HCT116 (cell line): ENCODE results near the gene VPS35L. TPM values are rescaled to one million over a fixed set of nuclear protein-coding genes. Genes with fewer than 3 reads are reported as not detected.

Experiments
- ATAC-seq: fragments of 200-7000 bp; cut with Tn5 transposase; 2 replicates; pipeline ENCODE4 v1.9.1; 2020; ENCODE audit warnings: mild to moderate bottlenecking, moderate library complexity
- BruUV-seq: library from RNA; stranded (reverse); fragments of 400-500 nt; replicated peaks from 2 replicates; lab custom pipeline; 2021; lab: Mats Ljungman, UMichigan
- CTCF ChIA-PET: fragments of 300-600 bp; sonication (Branson Sonifier 250); formaldehyde crosslinking; loops from one replicate; lab custom pipeline; 2021; ENCODE audit warnings: antibody characterized with exemption; lab: Charles Lee
- POLR2A ChIA-PET: fragments of 300-600, 350-600 bp; sonication (Branson Sonifier 250); formaldehyde crosslinking; loops from one replicate; lab custom pipeline; 2021; ENCODE audit warnings: antibody characterized with exemption; lab: Charles Lee
- RAD21 ChIA-PET, 2 experiments: fragments of 300-600 bp; sonication (Branson Sonifier 250); formaldehyde crosslinking; loops; one replicate each; lab custom pipeline; 2023; ENCODE audit warnings: low total read pairs in 2 of 2; ENCODE audit not compliant: uncharacterized antibody in 2 of 2, unreplicated experiment in 2 of 2, low non-redundant PET in 1 of 2; lab: Charles Lee
- DNase-seq: peaks from one replicate; pipeline ENCODE4 v3.0.0-alpha.2; 2010; ENCODE audit warnings: low read depth, low spot score
- H2AFZ ChIP-seq: fragments of 200-600 bp; shearing (Covaris generic), sonication (generic); 2 replicates; pipeline ENCODE4 v1.6.1; 2017; ENCODE audit warnings: low read depth, mixed run types, mixed read lengths, antibody characterized with exemption, low read length; ENCODE audit not compliant: poor library complexity, severe bottlenecking
- H3K27ac ChIP-seq: 2 replicates; pipeline ENCODE4 v1.5.1; 2012; ENCODE audit warnings: low read depth, low read length
- H3K27me3 ChIP-seq: fragments of 200-600 bp; sonication (generic); 2 replicates; pipeline ENCODE4 v1.6.1; 2016; ENCODE audit warnings: mixed run types, low read length, mixed read lengths; ENCODE audit not compliant: insufficient read depth
- H3K36me3 ChIP-seq, 2 experiments: fragments of 200-500 bp in 1 of 2; fragments of 200-600 bp in 1 of 2; sonication (Bioruptor generic) in 1 of 2; sonication (generic) in 1 of 2; 2 replicates each; pipeline versions ENCODE4 v1.5.1 to v1.6.1; 2014 to 2016; ENCODE audit warnings: low read length in 2 of 2, inconsistent platforms in 1 of 2, mixed read lengths in 1 of 2, mixed run types in 1 of 2; ENCODE audit not compliant: insufficient read depth in 2 of 2, control insufficient read depth in 1 of 2
- H3K4me1 ChIP-seq, 2 experiments: fragments of 200-600 bp in 1 of 2; sonication (generic) in 1 of 2; 2 replicates each; pipeline versions ENCODE4 v1.5.1 to v1.6.1; 2012 to 2017; ENCODE audit warnings: low read length in 2 of 2, inconsistent platforms in 1 of 2, mild to moderate bottlenecking in 1 of 2, mixed read lengths in 1 of 2, mixed run types in 1 of 2, moderate library complexity in 1 of 2; ENCODE audit not compliant: insufficient read depth in 2 of 2, control insufficient read depth in 1 of 2
- H3K4me2 ChIP-seq: fragments of 200-600 bp; sonication (generic); 2 replicates; pipeline ENCODE4 v1.6.1; 2017; ENCODE audit warnings: mixed run types, low read length, mixed read lengths
- H3K4me3 ChIP-seq, 2 experiments: fragments of 200-600 bp in 1 of 2; sonication (generic) in 1 of 2; replicated peaks in 1 of 2; 2 replicates each; pipeline ENCODE4 v1.5.1; 2011 to 2016; ENCODE audit warnings: low read length in 2 of 2, control low read depth in 1 of 2, low read depth in 1 of 2, mild to moderate bottlenecking in 1 of 2, mixed read lengths in 1 of 2, mixed run types in 1 of 2
- H3K79me2 ChIP-seq: fragments of 200-600 bp; sonication (generic); 2 replicates; pipeline ENCODE4 v1.6.1; 2017; ENCODE audit warnings: mild to moderate bottlenecking, mixed run types, low read length, moderate library complexity, mixed read lengths; ENCODE audit not compliant: insufficient read depth
- H3K9ac ChIP-seq: fragments of 200-600 bp; sonication (generic); 2 replicates; pipeline ENCODE4 v1.6.1; 2016; ENCODE audit warnings: low read length, mixed read lengths
- H3K9me2 ChIP-seq: fragments of 200-600 bp; sonication (generic), shearing (Covaris generic); 2 replicates; pipeline ENCODE4 v1.6.1; 2017; ENCODE audit warnings: mixed run types, mild to moderate bottlenecking, moderate library complexity; ENCODE audit not compliant: insufficient read depth
- H3K9me3 ChIP-seq, 2 experiments: fragments of 200-500 bp in 1 of 2; fragments of 200-600 bp in 1 of 2; sonication (Bioruptor generic) in 1 of 2; sonication (generic) in 1 of 2; 2 replicates each; pipeline ENCODE4 v1.6.1; 2014 to 2017; ENCODE audit warnings: low read length in 2 of 2, mixed read lengths in 2 of 2, inconsistent platforms in 1 of 2, low read depth in 1 of 2, mild to moderate bottlenecking in 1 of 2, mixed run types in 1 of 2, moderate library complexity in 1 of 2; ENCODE audit not compliant: control insufficient read depth in 1 of 2, insufficient read depth in 1 of 2
- H4K20me1 ChIP-seq: fragments of 200-600 bp; sonication (generic), shearing (Covaris generic); 2 replicates; pipeline ENCODE4 v1.6.1; 2017; ENCODE audit warnings: mixed run types, mild to moderate bottlenecking, moderate library complexity; ENCODE audit not compliant: insufficient read depth
- CBX3 ChIP-seq: IDR thresholded peaks from 2 replicates; pipeline ENCODE4 v1.6.1; 2012; ENCODE audit warnings: low read depth
- CEBPB ChIP-seq: IDR thresholded peaks from 2 replicates; pipeline ENCODE4 v1.6.1; 2012; ENCODE audit warnings: low read depth
- ELF1 ChIP-seq: IDR thresholded peaks from 2 replicates; pipeline ENCODE4 v1.6.1; 2012; ENCODE audit warnings: low read depth, borderline replicate concordance
- EZH2 ChIP-seq: fragments of 200-600 bp; sonication (generic); IDR thresholded peaks from 2 replicates; pipeline ENCODE4 v1.6.1; 2017; ENCODE audit warnings: antibody characterized with exemption, mixed run types
- FOSL1 ChIP-seq: IDR thresholded peaks from 2 replicates; pipeline ENCODE4 v1.6.1; 2012; ENCODE audit warnings: low read depth
- JUND ChIP-seq: IDR thresholded peaks from 2 replicates; pipeline ENCODE4 v1.6.1; 2012
- POLR2A ChIP-seq: IDR thresholded peaks from 2 replicates; pipeline ENCODE4 v1.7.0; 2011; ENCODE audit warnings: borderline replicate concordance; ENCODE audit not compliant: insufficient read depth, insufficient read length; ENCODE audit errors: extremely low read depth
- POLR2AphosphoS5 ChIP-seq: IDR thresholded peaks from 2 replicates; pipeline ENCODE4 v1.6.1; 2011; ENCODE audit warnings: mild to moderate bottlenecking, low read depth, low read length, moderate library complexity
- RAD21 ChIP-seq: IDR thresholded peaks from 2 replicates; pipeline ENCODE4 v1.6.1; 2012; ENCODE audit warnings: low read depth, mild to moderate bottlenecking
- SIN3A ChIP-seq: IDR thresholded peaks from 2 replicates; pipeline ENCODE4 v1.6.1; 2012; ENCODE audit warnings: low read depth
- SRF ChIP-seq: IDR thresholded peaks from 2 replicates; pipeline ENCODE4 v1.6.1; 2012; ENCODE audit warnings: low read depth
- YY1 ChIP-seq: IDR thresholded peaks from 2 replicates; pipeline ENCODE4 v1.6.1; 2011; ENCODE audit warnings: low read length, low read depth, moderate library complexity, mild to moderate bottlenecking; ENCODE audit not compliant: insufficient replicate concordance; ENCODE audit errors: extremely low read depth
- ZFX ChIP-seq: fragments of 450-650 bp; IDR thresholded peaks from 2 replicates; pipeline ENCODE4 v1.6.1; 2017
- ZNF274 ChIP-seq: fragments of 200-500 bp; sonication (Bioruptor generic); IDR thresholded peaks from 2 replicates; pipeline ENCODE4 v1.6.1; 2014; ENCODE audit warnings: mild to moderate bottlenecking, low read depth, low read length, inconsistent platforms
- intact Hi-C: fragments of 100-400 bp; cut with micrococcal nuclease; formaldehyde crosslinking; loops from 2 replicates; pipeline ENCODE4 v1.10.0; 2022
- total RNA-seq: library from RNA; stranded (reverse); gene quantifications from one replicate; pipeline ENCODE4 v1.2.1, GENCODE V29; 2021; ENCODE audit not compliant: unreplicated experiment
- TF ChIP-seq, protein P1 (sequence below): IDR thresholded peaks from 2 replicates; pipeline ENCODE4 v1.6.1; 2012
- TF ChIP-seq, protein P2 (sequence below): IDR thresholded peaks from 2 replicates; pipeline ENCODE4 v1.6.1; 2012; ENCODE audit warnings: low read depth
- TF ChIP-seq, protein P3 (sequence below): IDR thresholded peaks from 2 replicates; pipeline ENCODE4 v1.6.1; 2011; ENCODE audit warnings: mild to moderate bottlenecking, low read length, moderate library complexity; ENCODE audit not compliant: insufficient replicate concordance; ENCODE audit errors: extremely low read depth
- TF ChIP-seq, protein P4 (sequence below): IDR thresholded peaks from 2 replicates; pipeline ENCODE4 v1.6.1; 2012

VPS35L gene
- total RNA-seq, 1 experiment from 2014 or later: 21.4 TPM

DNA sequence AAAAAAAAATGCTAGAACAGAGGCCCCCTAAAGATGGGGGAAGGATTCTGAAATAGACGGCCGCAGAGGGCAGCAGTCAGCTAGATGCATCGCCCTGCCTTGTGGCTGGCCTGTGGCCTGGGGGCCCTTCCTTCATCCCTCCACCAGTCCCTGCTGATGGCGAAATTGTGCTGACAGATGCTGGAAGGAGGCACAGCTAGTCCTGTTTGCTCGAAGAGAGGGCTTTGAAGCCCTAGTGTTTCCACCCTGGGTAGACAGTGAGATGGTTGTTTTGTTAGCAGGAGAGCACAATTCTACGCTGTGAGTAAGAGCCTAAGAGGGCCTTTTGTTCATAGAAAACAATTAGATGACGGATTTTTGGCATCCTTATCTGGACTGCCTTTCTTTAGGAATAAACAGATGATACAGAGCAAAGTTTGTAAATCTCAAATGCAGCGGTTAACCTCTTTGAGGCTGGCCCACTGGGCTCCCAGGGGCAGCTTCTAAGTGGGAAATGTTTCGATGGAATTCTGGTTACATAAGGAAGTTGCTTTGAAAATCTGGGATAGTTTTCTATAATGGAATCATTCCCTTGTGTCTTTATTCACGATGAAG lies 23.0 kb downstream of the VPS35L start:
- RAD21 ChIA-PET: no interaction called here
- TF ChIP-seq YY1 (no peak), FOSL1 (no peak), SIN3A (no peak), ZNF274 (no peak), SRF (no peak), EZH2 (no peak), RAD21 (no peak), POLR2AphosphoS5 (no peak), ZFX (no peak), ELF1 (no peak), CBX3 (no peak), JUND (no peak), CEBPB (no peak), POLR2A (no peak)
- TF ChIP-seq, protein P1, sequence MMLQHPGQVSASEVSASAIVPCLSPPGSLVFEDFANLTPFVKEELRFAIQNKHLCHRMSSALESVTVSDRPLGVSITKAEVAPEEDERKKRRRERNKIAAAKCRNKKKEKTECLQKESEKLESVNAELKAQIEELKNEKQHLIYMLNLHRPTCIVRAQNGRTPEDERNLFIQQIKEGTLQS: no peak
- TF ChIP-seq, protein P2, sequence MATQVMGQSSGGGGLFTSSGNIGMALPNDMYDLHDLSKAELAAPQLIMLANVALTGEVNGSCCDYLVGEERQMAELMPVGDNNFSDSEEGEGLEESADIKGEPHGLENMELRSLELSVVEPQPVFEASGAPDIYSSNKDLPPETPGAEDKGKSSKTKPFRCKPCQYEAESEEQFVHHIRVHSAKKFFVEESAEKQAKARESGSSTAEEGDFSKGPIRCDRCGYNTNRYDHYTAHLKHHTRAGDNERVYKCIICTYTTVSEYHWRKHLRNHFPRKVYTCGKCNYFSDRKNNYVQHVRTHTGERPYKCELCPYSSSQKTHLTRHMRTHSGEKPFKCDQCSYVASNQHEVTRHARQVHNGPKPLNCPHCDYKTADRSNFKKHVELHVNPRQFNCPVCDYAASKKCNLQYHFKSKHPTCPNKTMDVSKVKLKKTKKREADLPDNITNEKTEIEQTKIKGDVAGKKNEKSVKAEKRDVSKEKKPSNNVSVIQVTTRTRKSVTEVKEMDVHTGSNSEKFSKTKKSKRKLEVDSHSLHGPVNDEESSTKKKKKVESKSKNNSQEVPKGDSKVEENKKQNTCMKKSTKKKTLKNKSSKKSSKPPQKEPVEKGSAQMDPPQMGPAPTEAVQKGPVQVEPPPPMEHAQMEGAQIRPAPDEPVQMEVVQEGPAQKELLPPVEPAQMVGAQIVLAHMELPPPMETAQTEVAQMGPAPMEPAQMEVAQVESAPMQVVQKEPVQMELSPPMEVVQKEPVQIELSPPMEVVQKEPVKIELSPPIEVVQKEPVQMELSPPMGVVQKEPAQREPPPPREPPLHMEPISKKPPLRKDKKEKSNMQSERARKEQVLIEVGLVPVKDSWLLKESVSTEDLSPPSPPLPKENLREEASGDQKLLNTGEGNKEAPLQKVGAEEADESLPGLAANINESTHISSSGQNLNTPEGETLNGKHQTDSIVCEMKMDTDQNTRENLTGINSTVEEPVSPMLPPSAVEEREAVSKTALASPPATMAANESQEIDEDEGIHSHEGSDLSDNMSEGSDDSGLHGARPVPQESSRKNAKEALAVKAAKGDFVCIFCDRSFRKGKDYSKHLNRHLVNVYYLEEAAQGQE: no peak
- TF ChIP-seq, protein P3, sequence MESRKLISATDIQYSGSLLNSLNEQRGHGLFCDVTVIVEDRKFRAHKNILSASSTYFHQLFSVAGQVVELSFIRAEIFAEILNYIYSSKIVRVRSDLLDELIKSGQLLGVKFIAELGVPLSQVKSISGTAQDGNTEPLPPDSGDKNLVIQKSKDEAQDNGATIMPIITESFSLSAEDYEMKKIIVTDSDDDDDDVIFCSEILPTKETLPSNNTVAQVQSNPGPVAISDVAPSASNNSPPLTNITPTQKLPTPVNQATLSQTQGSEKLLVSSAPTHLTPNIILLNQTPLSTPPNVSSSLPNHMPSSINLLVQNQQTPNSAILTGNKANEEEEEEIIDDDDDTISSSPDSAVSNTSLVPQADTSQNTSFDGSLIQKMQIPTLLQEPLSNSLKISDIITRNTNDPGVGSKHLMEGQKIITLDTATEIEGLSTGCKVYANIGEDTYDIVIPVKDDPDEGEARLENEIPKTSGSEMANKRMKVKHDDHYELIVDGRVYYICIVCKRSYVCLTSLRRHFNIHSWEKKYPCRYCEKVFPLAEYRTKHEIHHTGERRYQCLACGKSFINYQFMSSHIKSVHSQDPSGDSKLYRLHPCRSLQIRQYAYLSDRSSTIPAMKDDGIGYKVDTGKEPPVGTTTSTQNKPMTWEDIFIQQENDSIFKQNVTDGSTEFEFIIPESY: no peak
- TF ChIP-seq, protein P4, sequence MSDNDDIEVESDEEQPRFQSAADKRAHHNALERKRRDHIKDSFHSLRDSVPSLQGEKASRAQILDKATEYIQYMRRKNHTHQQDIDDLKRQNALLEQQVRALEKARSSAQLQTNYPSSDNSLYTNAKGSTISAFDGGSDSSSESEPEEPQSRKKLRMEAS: no peak
- H3K9ac ChIP-seq: no peak overlapping the region
- H3K79me2 ChIP-seq: no peaks in the 10 kb centered on the region
- no peak overlapping the region for H3K4me2 ChIP-seq
- H3K9me2 ChIP-seq: no peaks in the 10 kb centered on the region
- no peaks in the 10 kb centered on the region for H3K4me1 ChIP-seq
- H3K27ac ChIP-seq: no peak overlapping the region
- H2AFZ ChIP-seq: no peak overlapping the region
- DNase-seq (no peak), ATAC-seq (no peak)
- no peaks in the 10 kb centered on the region for H3K27me3 ChIP-seq
- no peaks in the 10 kb centered on the region for H4K20me1 ChIP-seq
- no TSS peak for BruUV-seq
- no peak overlapping the region for H3K4me3 ChIP-seq
- POLR2A ChIA-PET: no interaction called here
- intact Hi-C loops: no loop called here
- CTCF ChIA-PET: no interaction called here
- H3K9me3 ChIP-seq: no peaks in the 10 kb centered on the region
- 0 out of 4 replicates have a peak, but pooled peaks cover 0 to 2% of the 10 kb centered on the region in 2 experiments for H3K36me3 ChIP-seq
